SJCRH30 (cell line): Measurements from ENCODE around the gene FUZ. TPM values are rescaled to one million over a fixed set of nuclear protein-coding genes. Genes with fewer than 3 reads are reported as not detected.

Source experiments
- DNase-seq, 2 experiments: peaks; one replicate each; pipeline ENCODE4 v3.0.0-alpha.2; 2015 to 2020
- H3K27ac ChIP-seq: fragments of 250-450 bp; sonication (Bioruptor Pico); 2 replicates; pipeline ENCODE4 v1.5.1; 2020; ENCODE audit warnings: mild to moderate bottlenecking, moderate library complexity
- H3K27me3 ChIP-seq: fragments of 250-450 bp; sonication (Bioruptor Pico); 2 replicates; pipeline ENCODE4 v1.5.1; 2020; ENCODE audit warnings: mild to moderate bottlenecking, moderate library complexity
- H3K36me3 ChIP-seq: fragments of 250-450 bp; sonication (Bioruptor Pico); 2 replicates; pipeline ENCODE4 v1.5.1; 2020; ENCODE audit warnings: mild to moderate bottlenecking, moderate library complexity
- H3K4me1 ChIP-seq: fragments of 250-450 bp; sonication (Bioruptor Pico); 2 replicates; pipeline ENCODE4 v1.5.1; 2020; ENCODE audit warnings: mild to moderate bottlenecking, moderate library complexity
- H3K4me3 ChIP-seq: fragments of 250-450 bp; sonication (Bioruptor Pico); 2 replicates; pipeline ENCODE4 v1.5.1; 2020; ENCODE audit warnings: mild to moderate bottlenecking, moderate library complexity
- H3K9me3 ChIP-seq: fragments of 250-450 bp; sonication (Bioruptor Pico); replicated peaks from 2 replicates; pipeline ENCODE4 v1.5.1; 2020; ENCODE audit warnings: mild to moderate bottlenecking, moderate library complexity
- total RNA-seq: library from RNA; depleted of rRNA; stranded (reverse); fragments of >200 nt; shearing (Covaris generic); gene quantifications from 2 replicates; pipeline ENCODE4 v1.2.3, GENCODE V29; 2014; rRNA removed

Gene FUZ
- 27.6 and 27.9 TPM in 2 replicates for total RNA-seq

GRCh38 chr19:49812997-49813861 lies at the start of gene FUZ:
Gene FUZ, minus strand, starts transcription at chr19:49813292. Its CDS starts 186 bp downstream, at chr19:49813106.
- Histone ChIP-seq H3K4me1 (peaks cover 3% of the 10 kb centered on the region; the same call in 1 of the 2 replicates), H3K27ac (peak within 1 kb of the TSS; percentile 75), H3K36me3 (no peaks in the 10 kb centered on the region), H3K9me3 (no peaks in the 10 kb centered on the region), H3K27me3 (no peaks in the 10 kb centered on the region), H3K4me3 (peak within 1 kb of the TSS; percentile 71)
- DNase-seq, result peak; percentile 98 to 99

GRCh38 chr19:49862391-49863253 lies 49.5 kb upstream of the FUZ start:
- no peak overlapping the region for H3K27ac ChIP-seq
- H3K36me3 ChIP-seq, result peaks cover 48% of the 10 kb centered on the region
- H3K4me3 ChIP-seq, result no peak overlapping the region
- peak in 1 of 2 experiments; percentile 45 for DNase-seq
- no peaks in the 10 kb centered on the region for H3K9me3 ChIP-seq
- H3K4me1 ChIP-seq, result peaks cover 7% of the 10 kb centered on the region; the same call in 1 of the 2 replicates
- no peaks in the 10 kb centered on the region for H3K27me3 ChIP-seq

GRCh38 chr19:49861541-49862378 lies 48.7 kb upstream of the FUZ start:
- no peaks in the 10 kb centered on the region for H3K27me3 ChIP-seq
- H3K4me3 ChIP-seq, result no peak overlapping the region
- no peak overlapping the region for H3K27ac ChIP-seq
- H3K36me3 ChIP-seq, result peaks cover 57% of the 10 kb centered on the region
- DNase-seq, result no peak
- no peaks in the 10 kb centered on the region for H3K9me3 ChIP-seq
- peaks cover 7% of the 10 kb centered on the region; the same call in 1 of the 2 replicates for H3K4me1 ChIP-seq

- H3K9me3 ChIP-seq, result no peaks in the 10 kb centered on the region
- no peak overlapping the region for H3K27ac ChIP-seq
- peaks cover 58% of the 10 kb centered on the region for H3K36me3 ChIP-seq
- no peak overlapping the region for H3K4me3 ChIP-seq
- H3K4me1 ChIP-seq, result peaks cover 3% of the 10 kb centered on the region; the same call in 1 of the 2 replicates
- DNase-seq, result no peak
- no peaks in the 10 kb centered on the region for H3K27me3 ChIP-seq
Observed at GRCh38 chr19:49861107-49861506, 48.0 kb upstream of the FUZ start.

- Histone ChIP-seq H3K9me3 (no peaks in the 10 kb centered on the region), H3K4me1 (no peaks in the 10 kb centered on the region), H3K27me3 (no peaks in the 10 kb centered on the region), H3K27ac (no peak overlapping the region), H3K4me3 (no peak overlapping the region), H3K36me3 (peaks cover 58% of the 10 kb centered on the region)
- DNase-seq, result no peak
Observed at GRCh38 chr19:49860336-49861102, 47.4 kb upstream of the FUZ start.

GRCh38 chr19:49859682-49860335 lies 46.7 kb upstream of the FUZ start:
- Histone ChIP-seq H3K27ac (no peak overlapping the region), H3K4me1 (no peaks in the 10 kb centered on the region), H3K27me3 (no peaks in the 10 kb centered on the region), H3K4me3 (no peak overlapping the region), H3K36me3 (peaks cover 61% of the 10 kb centered on the region), H3K9me3 (no peaks in the 10 kb centered on the region)
- DNase-seq, result no peak

- Histone ChIP-seq H3K9me3 (no peaks in the 10 kb centered on the region), H3K27ac (no peak overlapping the region), H3K27me3 (no peaks in the 10 kb centered on the region), H3K4me3 (no peak overlapping the region), H3K36me3 (peaks cover 50% of the 10 kb centered on the region), H3K4me1 (no peaks in the 10 kb centered on the region)
- DNase-seq, result no peak
Observed at GRCh38 chr19:49858088-49858985, 45.2 kb upstream of the FUZ start.

GRCh38 chr19:49857838-49858087 lies 44.7 kb upstream of the FUZ start:
- Histone ChIP-seq H3K36me3 (peaks cover 50% of the 10 kb centered on the region), H3K4me3 (no peak overlapping the region), H3K9me3 (no peaks in the 10 kb centered on the region), H3K4me1 (no peaks in the 10 kb centered on the region), H3K27ac (no peak overlapping the region), H3K27me3 (no peaks in the 10 kb centered on the region)
- no peak for DNase-seq

GRCh38 chr19:49857061-49857837 lies 44.2 kb upstream of the FUZ start:
- H3K9me3 ChIP-seq, result no peaks in the 10 kb centered on the region
- H3K4me1 ChIP-seq, result no peaks in the 10 kb centered on the region; the same call in 1 of the 2 replicates
- no peaks in the 10 kb centered on the region for H3K27me3 ChIP-seq
- H3K4me3 ChIP-seq, result no peak overlapping the region
- H3K27ac ChIP-seq, result no peak overlapping the region
- DNase-seq, result no peak
- peaks cover 50% of the 10 kb centered on the region for H3K36me3 ChIP-seq

GRCh38 chr19:49856574-49857021 lies 43.5 kb upstream of the FUZ start:
- no peak overlapping the region for H3K27ac ChIP-seq
- H3K4me3 ChIP-seq, result no peak overlapping the region
- H3K36me3 ChIP-seq, result peaks cover 48% of the 10 kb centered on the region
- H3K4me1 ChIP-seq, result no peaks in the 10 kb centered on the region; the same call in 1 of the 2 replicates
- H3K27me3 ChIP-seq, result no peaks in the 10 kb centered on the region
- H3K9me3 ChIP-seq, result no peaks in the 10 kb centered on the region
- no peak for DNase-seq

GRCh38 chr19:49855676-49856573 lies 42.8 kb upstream of the FUZ start:
- no peaks in the 10 kb centered on the region; the same call in 1 of the 2 replicates for H3K4me1 ChIP-seq
- H3K27ac ChIP-seq, result no peak overlapping the region
- H3K36me3 ChIP-seq, result peaks cover 42% of the 10 kb centered on the region
- no peak for DNase-seq
- no peak overlapping the region for H3K4me3 ChIP-seq
- H3K9me3 ChIP-seq, result no peaks in the 10 kb centered on the region
- no peaks in the 10 kb centered on the region for H3K27me3 ChIP-seq
